Measurements from ENCODE around the gene HS3ST4. TPM values are rescaled to one million over a fixed set of nuclear protein-coding genes. Genes with fewer than 3 reads are reported as not detected.

HS3ST4 gene
- total RNA-seq, 1 experiment from 2014 or later, result not detected

DNA sequence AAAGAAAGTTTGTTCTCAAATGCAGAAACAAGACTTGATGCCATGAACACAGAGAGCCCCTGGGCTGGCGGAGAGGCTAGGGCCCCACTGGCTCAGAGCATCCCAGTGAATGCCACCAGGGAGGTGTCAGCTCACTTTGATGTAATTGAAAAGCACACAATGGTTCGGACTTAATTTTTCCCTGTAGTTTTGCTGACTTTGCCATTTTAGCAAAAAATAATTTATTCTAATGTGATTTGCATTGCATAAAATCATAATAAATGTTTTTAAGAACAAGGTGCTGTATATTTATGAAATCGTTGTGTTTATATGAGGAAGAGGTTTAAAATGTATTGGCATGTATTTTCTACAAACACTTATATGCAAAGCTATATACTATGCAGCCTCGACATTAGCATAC is 140.5 kb downstream of the HS3ST4 start:
- Histone ChIP-seq H3K9me3 (ENCODE audit: control insufficient read depth, insufficient read depth, low read depth, low read length) (no peaks in the 10 kb centered on the region), H3K4me3 (ENCODE audit: low read depth in 2 of 2, low read length in 2 of 2) (no peak overlapping the region), H3K27me3 (ENCODE audit: control insufficient read depth, insufficient read depth, low read length) (peaks cover 8% of the 10 kb centered on the region; the same call in 1 of the 2 replicates), H3K27ac (ENCODE audit: low read length) (no peak overlapping the region), H3K4me1 (ENCODE audit: control insufficient read depth, insufficient read depth, low read length) (no peaks in the 10 kb centered on the region), H3K36me3 (ENCODE audit: control insufficient read depth, insufficient read depth, low read length) (no peaks in the 10 kb centered on the region)
- no peak for DNase-seq (ENCODE audit: low read depth, low spot score)
- no peak for ATAC-seq
- in situ Hi-C loops (cut with HindIII; ENCODE audit: low pct_unique_long_range_greater_than_20kb, low sequenced_read_pairs), result no loop called here
- POLR2A ChIA-PET, result no interaction called here
- intact Hi-C loops (cut with micrococcal nuclease; ENCODE audit: unreplicated experiment), result no loop called here
- CTCF ChIA-PET, result no interaction called here
- TF ChIP-seq POLR2AphosphoS5 (IDR thresholded peaks at IDR 0.05; ENCODE audit: low read depth, low read length), result no peak
- no peak for TF ChIP-seq SIN3A (IDR thresholded peaks at IDR 0.05; ENCODE audit: borderline replicate concordance, insufficient read depth, low read depth, low read length)
- TF ChIP-seq REST (IDR thresholded peaks at IDR 0.05; ENCODE audit: insufficient read depth in 1 of 2, low read depth in 2 of 2, low read length in 1 of 2), result no peak
- TF ChIP-seq TCF7L2 (IDR thresholded peaks at IDR 0.05; ENCODE audit: low read depth, low read length), result no peak
- no peak for TF ChIP-seq CTCF (IDR thresholded peaks at IDR 0.05)
- BruUV-seq (replicated peaks), result no TSS peak

DNA sequence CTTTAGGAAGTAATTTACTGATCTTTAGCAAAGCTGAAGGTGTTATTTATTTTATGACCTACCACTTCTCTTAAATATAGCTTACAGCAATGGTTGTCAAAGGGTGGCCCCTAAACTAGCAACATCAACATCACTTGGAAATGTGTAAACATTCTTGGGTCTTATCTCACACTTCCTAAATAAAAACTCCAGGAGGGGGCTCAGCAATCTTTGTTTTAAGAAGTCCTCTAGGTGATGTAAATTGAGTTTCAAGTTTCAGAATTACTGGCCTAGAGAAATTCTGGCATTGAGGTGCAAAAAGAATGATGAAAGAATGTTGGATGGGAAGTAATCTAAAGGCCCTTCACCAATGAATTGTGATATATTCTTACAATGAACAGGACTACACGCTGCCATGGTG is 142.3 kb downstream of the HS3ST4 start:
- Histone ChIP-seq H3K4me1 (ENCODE audit: control insufficient read depth, insufficient read depth, low read length) (no peaks in the 10 kb centered on the region), H3K36me3 (ENCODE audit: control insufficient read depth, insufficient read depth, low read length) (no peaks in the 10 kb centered on the region), H3K27ac (ENCODE audit: low read length) (no peak overlapping the region), H3K4me3 (ENCODE audit: low read depth in 2 of 2, low read length in 2 of 2) (no peak overlapping the region), H3K9me3 (ENCODE audit: control insufficient read depth, insufficient read depth, low read depth, low read length) (no peaks in the 10 kb centered on the region), H3K27me3 (ENCODE audit: control insufficient read depth, insufficient read depth, low read length) (peaks cover 11% of the 10 kb centered on the region)
- POLR2A ChIA-PET, result no interaction called here
- CTCF ChIA-PET, result no interaction called here
- BruUV-seq (replicated peaks), result no TSS peak
- DNase-seq (ENCODE audit: low read depth, low spot score) (no peak), ATAC-seq (no peak)
- intact Hi-C loops (cut with micrococcal nuclease; ENCODE audit: unreplicated experiment), result no loop called here
- in situ Hi-C loops (cut with HindIII; ENCODE audit: low pct_unique_long_range_greater_than_20kb, low sequenced_read_pairs), result no loop called here
- no peak for TF ChIP-seq SIN3A (IDR thresholded peaks at IDR 0.05; ENCODE audit: borderline replicate concordance, insufficient read depth, low read depth, low read length)
- TF ChIP-seq CTCF (IDR thresholded peaks at IDR 0.05), result no peak
- no peak for TF ChIP-seq TCF7L2 (IDR thresholded peaks at IDR 0.05; ENCODE audit: low read depth, low read length)
- no peak for TF ChIP-seq POLR2AphosphoS5 (IDR thresholded peaks at IDR 0.05; ENCODE audit: low read depth, low read length)
- TF ChIP-seq REST (IDR thresholded peaks at IDR 0.05; ENCODE audit: insufficient read depth in 1 of 2, low read depth in 2 of 2, low read length in 1 of 2), result no peak

Measured in Panc1 (cell line).